SK-N-DZ (cell line): ENCODE measurements around the gene TERC.

Experiments used
- small RNA-seq, 2 experiments: library from RNA; depleted of rRNA; stranded (forward); fragments of <200 nt; gene quantifications; one replicate each; pipeline ENCODE3, GENCODE V24; 2014

The TERC gene

Small RNA genes lying within 50 kb of the gene (small RNA-seq; reads per million reads assigned to genes)
- 0 reads per million in 2 experiments for gene RNU6-637P
